Skeletal muscle satellite cell (primary cell): ENCODE data around the gene KPNA3. TPM values are rescaled to one million over a fixed set of nuclear protein-coding genes. Genes with fewer than 3 reads are reported as not detected.
A peak's percentile ranks its signal among the peaks of the same experiment; 100 is the strongest.

Experiments used
- H3K27me3 ChIP-seq: 2 replicates; pipeline ENCODE4 v1.7.0; 2013; ENCODE audit warnings: low read length; ENCODE audit not compliant: control insufficient read depth, insufficient read depth
- H3K36me3 ChIP-seq: 2 replicates; pipeline ENCODE4 v1.7.0; 2013; ENCODE audit warnings: mild to moderate bottlenecking, control low read depth, low read length; ENCODE audit not compliant: insufficient read depth
- H3K4me1 ChIP-seq: 2 replicates; pipeline ENCODE4 v1.7.0; 2013; ENCODE audit warnings: low read length; ENCODE audit not compliant: control insufficient read depth, insufficient read depth
- H3K4me2 ChIP-seq: 2 replicates; pipeline ENCODE4 v1.7.0; 2013; ENCODE audit warnings: mild to moderate bottlenecking, low read length
- H3K4me3 ChIP-seq: 2 replicates; pipeline ENCODE4 v1.7.0; 2013; ENCODE audit warnings: low read length
- H3K9ac ChIP-seq: 2 replicates; pipeline ENCODE4 v1.7.0; 2013; ENCODE audit warnings: mild to moderate bottlenecking, low read depth, low read length, moderate library complexity
- H3K9me3 ChIP-seq: replicated peaks from 2 replicates; pipeline ENCODE4 v1.7.0; 2013; ENCODE audit warnings: mild to moderate bottlenecking, control low read depth, low read length
- total RNA-seq: library from RNA; depleted of rRNA; stranded (reverse); fragments of >200 nt; gene quantifications from 2 replicates; pipeline ENCODE4 v1.2.3, GENCODE V29; 2012; rRNA removed

The KPNA3 gene, protein sequence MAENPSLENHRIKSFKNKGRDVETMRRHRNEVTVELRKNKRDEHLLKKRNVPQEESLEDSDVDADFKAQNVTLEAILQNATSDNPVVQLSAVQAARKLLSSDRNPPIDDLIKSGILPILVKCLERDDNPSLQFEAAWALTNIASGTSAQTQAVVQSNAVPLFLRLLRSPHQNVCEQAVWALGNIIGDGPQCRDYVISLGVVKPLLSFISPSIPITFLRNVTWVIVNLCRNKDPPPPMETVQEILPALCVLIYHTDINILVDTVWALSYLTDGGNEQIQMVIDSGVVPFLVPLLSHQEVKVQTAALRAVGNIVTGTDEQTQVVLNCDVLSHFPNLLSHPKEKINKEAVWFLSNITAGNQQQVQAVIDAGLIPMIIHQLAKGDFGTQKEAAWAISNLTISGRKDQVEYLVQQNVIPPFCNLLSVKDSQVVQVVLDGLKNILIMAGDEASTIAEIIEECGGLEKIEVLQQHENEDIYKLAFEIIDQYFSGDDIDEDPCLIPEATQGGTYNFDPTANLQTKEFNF
- total RNA-seq, result 35.5 and 37.4 TPM in 2 replicates

GRCh38 chr13:49792550-49793324 lies at the start of gene KPNA3:
KPNA3 (minus strand) TSS chr13:49792682; CDS start chr13:49792506, 176 bp downstream.
- Histone ChIP-seq H3K4me1 (peaks cover 12% of the 10 kb centered on the region), H3K36me3 (no peaks in the 10 kb centered on the region), H3K27me3 (peaks cover 3% of the 10 kb centered on the region), H3K9me3 (no peaks in the 10 kb centered on the region), H3K4me3 (peak within 1 kb of the TSS; percentile 89), H3K9ac (peak within 1 kb of the TSS; percentile 96), H3K4me2 (peak within 1 kb of the TSS; percentile 89)

GRCh38 chr13:49841964-49842363 lies 49.5 kb upstream of the KPNA3 start:
- H3K9me3 ChIP-seq, result no peaks in the 10 kb centered on the region
- H3K36me3 ChIP-seq, result no peaks in the 10 kb centered on the region
- no peak overlapping the region for H3K9ac ChIP-seq
- no peak overlapping the region for H3K4me3 ChIP-seq
- no peaks in the 10 kb centered on the region for H3K27me3 ChIP-seq
- H3K4me1 ChIP-seq, result peaks cover 5% of the 10 kb centered on the region
- no peak overlapping the region for H3K4me2 ChIP-seq

- H3K36me3 ChIP-seq, result no peaks in the 10 kb centered on the region
- H3K4me2 ChIP-seq, result no peak overlapping the region
- H3K27me3 ChIP-seq, result no peaks in the 10 kb centered on the region
- no peak overlapping the region for H3K4me3 ChIP-seq
- no peaks in the 10 kb centered on the region for H3K9me3 ChIP-seq
- H3K9ac ChIP-seq, result no peak overlapping the region
- peaks cover 5% of the 10 kb centered on the region for H3K4me1 ChIP-seq
Measured at GRCh38 chr13:49840675-49841074, 48.2 kb upstream of the KPNA3 start.

GRCh38 chr13:49840266-49840665 lies 47.8 kb upstream of the KPNA3 start:
- H3K27me3 ChIP-seq, result no peaks in the 10 kb centered on the region
- no peak overlapping the region for H3K9ac ChIP-seq
- no peaks in the 10 kb centered on the region for H3K9me3 ChIP-seq
- H3K4me1 ChIP-seq, result peaks cover 5% of the 10 kb centered on the region
- no peak overlapping the region for H3K4me2 ChIP-seq
- H3K4me3 ChIP-seq, result no peak overlapping the region
- no peaks in the 10 kb centered on the region for H3K36me3 ChIP-seq

GRCh38 chr13:49838989-49839388 lies 46.5 kb upstream of the KPNA3 start:
- H3K4me1 ChIP-seq, result peaks cover 5% of the 10 kb centered on the region
- H3K4me3 ChIP-seq, result no peak overlapping the region
- no peaks in the 10 kb centered on the region for H3K36me3 ChIP-seq
- no peaks in the 10 kb centered on the region for H3K9me3 ChIP-seq
- no peak overlapping the region for H3K9ac ChIP-seq
- no peak overlapping the region for H3K4me2 ChIP-seq
- no peaks in the 10 kb centered on the region for H3K27me3 ChIP-seq

DNA sequence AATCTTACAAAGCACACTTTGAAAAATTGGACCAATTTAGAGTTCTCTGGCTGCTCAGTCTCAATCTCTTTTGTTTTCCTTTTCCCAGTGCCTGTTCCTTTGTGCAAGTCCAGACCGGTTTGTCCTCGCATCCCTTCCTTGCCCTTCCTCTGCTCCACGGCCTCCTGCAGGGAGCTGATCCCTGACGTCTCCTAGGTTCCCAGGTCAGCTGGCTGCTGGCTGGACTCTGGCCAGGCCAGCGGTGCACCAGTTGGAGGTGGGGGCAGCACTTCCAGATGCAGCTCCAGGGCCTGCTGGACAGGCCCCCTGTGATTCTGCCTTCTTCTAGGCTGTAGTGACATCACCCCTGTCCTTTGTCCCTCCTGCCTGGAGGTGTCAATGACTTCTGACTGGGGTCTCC lies 44.0 kb upstream of the KPNA3 start:
- Histone ChIP-seq H3K4me1 (peaks cover 5% of the 10 kb centered on the region), H3K36me3 (no peaks in the 10 kb centered on the region), H3K9ac (no peak overlapping the region)

GRCh38 chr13:49833402-49833801 lies 40.9 kb upstream of the KPNA3 start:
- Histone ChIP-seq H3K4me2 (no peak overlapping the region), H3K4me1 (peaks cover 2% of the 10 kb centered on the region), H3K9ac (no peak overlapping the region), H3K36me3 (no peaks in the 10 kb centered on the region), H3K9me3 (no peaks in the 10 kb centered on the region), H3K27me3 (peaks cover 4% of the 10 kb centered on the region), H3K4me3 (no peak overlapping the region)

More for the DNA sequence above, 44.0 kb upstream of the KPNA3 start:
- H3K4me3 ChIP-seq, result no peak overlapping the region
- no peak overlapping the region for H3K4me2 ChIP-seq
- H3K27me3 ChIP-seq, result no peaks in the 10 kb centered on the region
- no peaks in the 10 kb centered on the region for H3K9me3 ChIP-seq

DNA sequence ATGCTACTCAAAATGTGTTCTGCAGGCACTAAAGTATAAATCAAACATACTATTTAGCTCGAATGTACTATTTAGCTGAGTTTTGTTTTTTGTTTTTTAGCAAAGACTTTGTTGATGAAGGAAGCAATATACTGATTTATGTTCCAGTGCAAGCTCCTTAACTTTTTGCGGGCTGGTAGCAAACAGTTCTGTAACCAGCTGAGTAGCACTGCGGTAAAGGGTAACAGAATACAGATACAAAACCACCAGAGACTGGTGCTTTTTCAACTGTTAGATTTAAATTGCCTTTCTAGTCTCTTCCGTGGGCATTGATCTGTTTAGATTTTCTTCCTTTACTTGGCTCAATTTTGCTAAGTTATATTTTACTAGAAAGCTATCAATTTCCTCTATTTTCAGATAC lies 39.0 kb upstream of the KPNA3 start:
- H3K4me3 ChIP-seq, result no peak overlapping the region
- H3K9me3 ChIP-seq, result no peaks in the 10 kb centered on the region
- H3K27me3 ChIP-seq, result peaks cover 4% of the 10 kb centered on the region
- no peak overlapping the region for H3K4me2 ChIP-seq
- H3K4me1 ChIP-seq, result no peaks in the 10 kb centered on the region
- H3K36me3 ChIP-seq, result no peaks in the 10 kb centered on the region
- H3K9ac ChIP-seq, result no peak overlapping the region

DNA sequence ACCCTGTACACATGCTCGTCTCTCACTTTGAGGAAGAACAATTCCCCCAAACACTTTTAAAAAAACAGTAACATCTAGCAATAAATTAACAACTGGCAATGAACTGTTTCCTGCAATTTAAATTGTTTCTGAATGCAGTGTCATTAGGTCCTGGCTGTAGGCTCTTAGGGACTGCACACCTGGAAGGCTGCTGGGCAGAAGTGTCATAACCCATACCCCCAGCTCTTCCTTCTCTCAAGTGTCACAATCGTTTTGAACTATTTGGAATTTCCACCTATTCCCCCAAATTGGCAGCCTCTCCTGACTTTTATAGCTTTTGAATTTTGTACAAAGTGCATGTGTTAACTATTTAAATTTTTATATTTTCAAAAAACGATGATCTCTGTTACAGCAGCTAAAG lies 38.2 kb upstream of the KPNA3 start:
- H3K9me3 ChIP-seq, result no peaks in the 10 kb centered on the region
- no peaks in the 10 kb centered on the region for H3K4me1 ChIP-seq
- H3K36me3 ChIP-seq, result no peaks in the 10 kb centered on the region
- no peak overlapping the region for H3K4me2 ChIP-seq
- no peak overlapping the region for H3K4me3 ChIP-seq
- peaks cover 4% of the 10 kb centered on the region for H3K27me3 ChIP-seq
- H3K9ac ChIP-seq, result no peak overlapping the region

- Histone ChIP-seq H3K4me3 (no peak overlapping the region), H3K4me1 (no peaks in the 10 kb centered on the region), H3K9ac (no peak overlapping the region), H3K36me3 (no peaks in the 10 kb centered on the region), H3K9me3 (no peaks in the 10 kb centered on the region), H3K27me3 (peaks cover 7% of the 10 kb centered on the region), H3K4me2 (no peak overlapping the region)
Measured at GRCh38 chr13:49829715-49830114, 37.2 kb upstream of the KPNA3 start.

- Histone ChIP-seq H3K4me2 (no peak overlapping the region), H3K9ac (no peak overlapping the region), H3K27me3 (peaks cover 15% of the 10 kb centered on the region), H3K9me3 (no peaks in the 10 kb centered on the region), H3K4me1 (no peaks in the 10 kb centered on the region), H3K4me3 (no peak overlapping the region), H3K36me3 (no peaks in the 10 kb centered on the region)
Measured at GRCh38 chr13:49828453-49828852, 36.0 kb upstream of the KPNA3 start.
